Hematopoietic multipotent progenitor cell treated with erythropoietin and hydrocortisone succinate and interleukin-3 and kit ligand, for 4 days (in vitro differentiated cells): Measurements from ENCODE around the gene LYL1.

Experiments
- DNase-seq: peaks from one replicate; pipeline ENCODE4 v3.0.0-alpha.2; 2015

The LYL1 gene

GRCh38 chr19:13104360-13104847 is 1.7 kb upstream of the LYL1 start:
- DNase-seq: peak; percentile 96

DNA sequence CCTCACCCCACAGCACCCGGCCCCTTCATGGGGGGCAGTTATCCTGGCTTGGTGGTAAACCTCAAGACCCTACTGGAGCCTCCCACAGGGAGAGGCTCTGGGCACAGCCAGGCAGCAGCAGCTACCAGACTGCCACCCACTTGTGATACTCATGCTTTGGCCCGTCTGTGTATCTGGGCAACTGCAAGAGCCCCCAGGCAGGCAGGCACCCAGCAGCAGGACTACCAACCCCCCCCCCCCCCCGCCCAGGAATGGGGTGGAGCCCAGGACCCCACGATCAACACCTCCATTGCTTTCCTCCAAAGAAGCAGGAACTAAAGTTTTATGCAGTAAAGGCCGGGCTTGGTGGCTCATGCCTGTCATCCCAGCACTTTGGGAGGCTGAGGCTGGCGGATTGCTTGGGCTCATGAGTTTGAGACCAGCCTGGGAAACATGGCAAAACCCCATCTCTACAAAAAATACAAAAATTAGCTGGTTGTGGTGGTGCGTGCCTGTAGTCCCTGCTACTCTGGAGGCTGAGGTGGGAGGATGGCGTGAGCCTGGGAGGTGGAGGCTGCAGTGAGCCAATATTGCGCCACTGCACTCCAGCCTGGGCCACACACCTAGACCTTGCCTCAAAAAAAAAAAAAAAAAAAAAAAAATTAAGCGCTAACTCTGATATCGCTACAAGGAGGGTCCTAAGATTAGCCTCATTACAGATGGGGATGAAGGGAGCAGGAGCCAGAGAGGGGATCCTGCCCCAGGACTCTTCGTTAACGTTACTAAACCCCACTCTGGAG is 1.1 kb upstream of the LYL1 start:
- peak; percentile 89 for DNase-seq

- no peak for DNase-seq
Measured at GRCh38 chr19:13102416-13102665, 317 bp downstream of the LYL1 start.

- peak; percentile 49 for DNase-seq
Measured at GRCh38 chr19:13101590-13102415, 855 bp downstream of the LYL1 start.

DNA sequence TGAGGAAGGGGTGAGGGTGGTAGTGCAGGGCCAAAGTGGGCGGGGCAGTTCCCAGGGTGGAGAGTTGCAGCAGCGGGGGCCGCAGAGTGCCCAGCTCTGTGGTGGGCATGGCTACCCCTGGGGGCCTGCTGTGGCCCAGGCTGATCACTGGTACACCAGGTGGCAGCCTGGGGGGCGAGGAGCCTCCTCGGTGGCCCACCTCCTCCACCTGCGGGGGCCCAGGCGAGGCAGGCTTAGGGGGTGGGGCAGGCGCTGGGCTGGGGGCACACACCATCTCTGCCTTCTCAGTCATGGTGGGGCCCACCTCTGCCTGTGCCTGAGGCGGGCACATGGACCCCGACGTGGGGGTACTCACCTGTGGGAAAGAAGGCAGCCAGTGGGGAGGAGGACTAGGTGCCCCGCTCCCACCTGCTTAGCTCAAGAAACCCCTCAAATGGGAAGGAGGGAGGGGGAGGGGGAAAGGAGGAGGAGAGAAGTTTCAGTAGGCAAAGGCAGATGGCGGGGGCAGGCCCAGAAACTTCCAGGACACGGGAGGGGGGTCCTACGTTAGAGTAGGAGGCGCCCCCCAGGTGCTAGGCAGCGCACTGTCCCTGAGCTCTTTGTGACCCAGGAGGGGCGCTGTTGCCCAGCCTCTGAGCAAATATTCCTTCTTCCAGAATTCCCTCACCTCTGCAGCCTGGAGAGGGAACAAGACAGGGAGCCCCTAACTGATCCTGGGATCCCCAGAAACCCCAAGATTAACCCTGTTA is 1.6 kb downstream of the LYL1 start:
- peak; percentile 80 for DNase-seq

- peak; percentile 75 for DNase-seq
Measured at GRCh38 chr19:13100031-13100588, 2.5 kb downstream of the LYL1 start.

- DNase-seq: peak; percentile 95
Measured at GRCh38 chr19:13099073-13099999, 3.3 kb downstream of the LYL1 start.

GRCh38 chr19:13098277-13099072 is 4.2 kb downstream of the LYL1 start:
- peak; percentile 93 for DNase-seq

DNA sequence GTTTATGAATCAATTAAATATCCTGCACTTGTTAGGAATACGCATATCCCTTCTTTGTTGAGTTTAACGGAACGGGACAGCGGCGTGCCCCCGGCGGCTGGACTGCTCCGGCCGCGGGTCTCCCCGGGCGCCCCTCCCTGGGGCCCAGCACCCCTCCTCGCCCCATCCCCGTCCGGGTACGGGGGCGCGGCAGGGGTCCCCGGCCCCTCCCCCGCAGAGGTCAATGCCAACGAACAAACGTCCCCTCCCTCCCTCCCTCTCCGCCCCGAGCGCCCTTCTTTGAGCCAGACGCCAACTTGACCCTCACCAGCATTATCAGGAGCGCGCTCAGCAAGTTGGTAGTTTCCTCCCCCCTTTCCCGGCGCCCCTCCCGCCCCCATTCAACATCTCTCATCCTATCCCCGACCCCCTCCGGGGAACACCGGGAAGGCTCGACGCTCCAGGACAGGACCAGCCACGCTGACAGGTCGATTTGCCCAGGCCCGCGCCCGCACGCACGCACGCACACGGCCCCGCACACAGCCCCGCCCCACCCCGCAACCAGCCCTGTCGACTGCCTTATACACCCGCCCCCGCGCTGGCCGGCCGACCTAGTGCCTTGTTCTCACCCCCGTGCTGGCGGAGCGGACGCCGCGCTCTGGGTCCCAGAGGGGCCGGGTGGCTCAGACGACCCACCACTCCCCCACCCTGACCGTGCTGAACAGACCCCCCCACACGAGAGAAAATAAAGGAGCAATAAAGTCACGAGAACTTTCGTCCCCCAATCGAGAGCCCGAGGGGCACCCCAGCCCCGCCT is 5.0 kb downstream of the LYL1 start:
- peak; percentile 91 for DNase-seq

- DNase-seq: peak; percentile 79
Measured at GRCh38 chr19:13097033-13097462, 5.6 kb downstream of the LYL1 start.

GRCh38 chr19:13095934-13096927 is 6.4 kb downstream of the LYL1 start:
- peak; percentile 92 for DNase-seq

DNA sequence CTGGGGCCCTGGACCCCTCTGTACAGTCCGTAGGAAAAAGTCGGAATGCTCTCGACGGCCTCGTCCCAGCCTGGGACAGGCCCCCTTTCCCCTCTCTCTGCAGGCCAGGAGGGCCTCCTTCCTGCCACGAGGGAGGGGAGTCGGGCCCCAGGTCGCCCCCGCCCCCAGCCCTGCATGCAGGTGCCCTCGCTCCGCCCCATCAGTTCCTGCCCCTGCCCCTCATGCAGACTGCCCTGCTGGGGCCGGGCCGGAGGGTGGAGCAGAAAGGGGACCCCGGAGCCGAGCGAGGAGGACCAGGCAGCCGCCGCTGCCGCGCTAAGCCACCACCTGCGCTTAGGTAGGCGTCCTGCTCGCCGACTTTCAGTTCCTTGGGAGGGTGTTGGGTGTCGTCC is 7.3 kb downstream of the LYL1 start:
- peak; percentile 75 for DNase-seq

DNA sequence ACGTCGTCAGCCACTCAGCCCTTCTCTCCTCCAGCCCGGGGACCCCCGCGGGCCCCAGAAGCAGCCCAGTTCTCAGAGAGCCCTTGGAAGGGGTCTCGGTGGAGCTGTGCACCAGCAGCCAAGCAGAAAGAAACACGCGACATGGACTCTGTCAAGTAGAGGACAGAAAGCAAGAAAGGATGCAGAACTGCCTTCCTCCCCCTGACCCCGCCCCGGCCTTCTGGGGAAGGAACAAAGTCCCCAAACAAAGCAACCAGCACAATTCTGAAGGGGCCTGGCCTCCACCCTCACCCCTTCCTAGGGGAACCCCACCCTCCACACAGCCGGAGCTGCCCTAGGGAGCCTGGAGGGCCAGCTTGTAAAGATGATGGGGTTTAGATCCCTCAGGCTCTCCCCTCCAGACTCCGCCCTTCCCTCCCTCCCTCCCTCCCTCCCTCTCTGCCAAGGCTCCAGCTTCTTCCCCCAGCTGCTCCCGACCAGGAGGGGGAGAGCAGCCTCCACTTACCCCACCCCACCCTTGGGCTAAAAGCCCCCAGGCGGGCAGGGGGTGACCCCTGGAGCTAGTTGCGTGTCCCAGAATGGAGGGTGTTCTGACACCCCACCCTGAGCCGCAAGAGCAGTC is 7.8 kb downstream of the LYL1 start:
- DNase-seq: peak; percentile 77

- no peak for DNase-seq
Measured at GRCh38 chr19:13094106-13094504, 8.6 kb downstream of the LYL1 start.

DNA sequence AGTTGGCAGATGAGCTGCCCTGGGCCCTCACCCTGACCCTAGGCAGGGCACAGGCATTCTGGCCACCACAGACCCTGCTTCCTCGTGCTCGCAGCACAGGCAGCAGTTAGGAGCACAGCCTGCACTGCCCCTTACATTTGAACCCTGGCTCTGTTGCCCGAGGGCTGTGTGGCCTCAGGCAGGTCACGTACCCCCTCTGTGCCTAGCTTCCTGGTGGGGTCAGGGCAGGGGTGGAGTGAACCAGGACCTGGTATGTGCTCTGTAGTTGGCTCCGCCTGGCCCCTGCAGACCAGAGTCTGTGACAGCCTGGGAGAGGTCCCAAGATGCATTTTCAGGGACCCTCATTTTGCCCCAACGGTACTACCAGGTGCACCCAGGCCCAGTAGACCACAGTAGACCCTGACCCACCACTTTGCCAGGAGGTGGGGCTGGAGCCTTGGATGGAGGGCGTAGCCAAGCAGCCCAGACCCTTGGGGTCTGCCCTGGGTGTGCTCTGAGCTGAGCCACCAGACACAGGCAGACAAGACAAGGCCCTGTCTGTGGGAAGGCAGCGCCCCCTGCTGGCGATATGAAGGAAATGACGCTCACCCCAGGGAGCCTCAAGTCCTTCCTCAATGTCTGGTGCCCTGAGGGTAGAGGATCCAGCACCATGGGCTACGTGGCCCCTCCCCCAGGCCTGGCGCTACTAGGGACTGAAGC is 9.1 kb downstream of the LYL1 start:
- peak; percentile 95 for DNase-seq

DNA sequence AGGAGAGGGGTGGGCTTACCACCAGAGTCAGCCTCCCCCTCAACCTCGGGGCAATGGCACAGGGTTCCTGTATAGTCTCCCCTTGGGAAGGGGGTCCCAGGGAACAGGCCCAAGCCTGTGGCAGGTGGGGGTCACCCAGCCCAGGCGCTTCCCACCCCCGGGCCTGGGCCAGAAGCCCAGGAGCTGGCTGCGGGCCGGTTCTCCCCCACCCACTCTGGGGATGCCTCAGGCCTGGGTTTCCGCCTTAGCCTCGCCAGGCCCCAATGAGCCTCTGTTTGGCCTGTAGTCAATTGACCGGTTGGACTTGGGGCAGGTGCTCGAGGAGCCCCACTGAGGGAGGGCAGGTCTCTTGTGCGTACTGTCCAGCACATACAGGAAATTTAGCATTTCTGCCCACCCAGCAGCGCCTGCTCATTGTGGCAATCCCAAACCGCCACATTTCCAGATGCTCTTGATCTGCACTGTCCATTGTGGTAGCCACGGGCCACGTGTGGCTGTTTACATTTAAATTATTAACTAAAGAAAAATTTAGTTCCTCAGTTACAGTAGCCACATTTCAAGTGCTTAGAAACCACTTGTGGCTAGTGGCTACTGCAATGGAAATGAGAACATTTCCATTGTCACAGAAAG is 9.9 kb downstream of the LYL1 start:
- peak; percentile 55 for DNase-seq

DNA sequence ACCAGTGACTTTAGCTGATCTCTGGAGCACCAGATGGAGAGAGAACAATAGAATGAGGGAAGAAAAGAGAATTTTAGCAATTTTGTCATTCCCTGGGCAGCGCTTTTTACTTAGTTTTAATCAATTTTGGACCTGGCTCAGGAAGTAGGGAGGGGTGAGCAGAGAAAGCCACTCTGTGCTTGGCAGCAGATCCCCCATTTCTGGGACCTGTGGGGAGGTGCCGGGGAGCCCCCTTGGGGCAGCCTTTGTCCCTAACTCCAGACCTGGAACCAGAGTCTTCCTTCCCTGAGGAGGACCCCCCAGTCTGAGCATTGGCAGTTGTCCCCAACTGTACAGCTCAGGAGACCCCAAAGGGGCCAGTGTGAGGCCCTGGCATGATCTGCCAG is 10.5 kb downstream of the LYL1 start:
- no peak for DNase-seq
